Erythroblast (primary cell): ENCODE data around the gene E2F1.

Source experiments
- GATA1 ChIP-seq: IDR thresholded peaks from 2 replicates; pipeline ENCODE4 v1.6.1; 2011; ENCODE audit warnings: low read depth, mild to moderate bottlenecking, control low read depth, low read length, moderate library complexity
- POLR2A ChIP-seq: IDR thresholded peaks from 2 replicates; pipeline ENCODE4 v1.6.1; 2011; ENCODE audit warnings: mild to moderate bottlenecking, low read length

DNA sequence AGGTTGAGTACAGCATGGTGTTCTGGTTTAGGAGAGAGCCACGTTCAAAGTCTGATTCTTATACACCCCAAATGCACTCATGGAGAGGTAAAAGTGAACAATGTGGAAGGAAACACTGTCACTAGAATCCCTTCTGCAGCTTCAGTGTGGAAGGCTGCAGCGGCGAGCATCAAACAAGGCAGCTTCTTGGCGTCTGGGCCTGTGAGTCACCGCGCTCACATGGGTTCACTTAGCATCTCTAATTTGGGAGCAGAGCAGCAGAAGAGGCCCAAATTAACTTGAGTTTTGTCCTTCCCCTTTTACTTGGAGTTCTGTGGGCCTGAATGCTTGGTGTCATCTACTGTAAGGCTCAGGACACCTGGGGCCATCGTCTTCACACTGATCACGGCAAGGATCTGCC, 10.9 kb upstream of the E2F1 start:
- TF ChIP-seq POLR2A = no peak
- no peak for TF ChIP-seq GATA1
